ENCODE results near the gene HSFX2. TPM values are rescaled to one million over a fixed set of nuclear protein-coding genes. Genes with fewer than 3 reads are reported as not detected.

The HSFX2 gene
- total and polyA plus RNA-seq, 11 donors: 0.23 to 1.3 (median 0.82) TPM; not detected in 3

DNA sequence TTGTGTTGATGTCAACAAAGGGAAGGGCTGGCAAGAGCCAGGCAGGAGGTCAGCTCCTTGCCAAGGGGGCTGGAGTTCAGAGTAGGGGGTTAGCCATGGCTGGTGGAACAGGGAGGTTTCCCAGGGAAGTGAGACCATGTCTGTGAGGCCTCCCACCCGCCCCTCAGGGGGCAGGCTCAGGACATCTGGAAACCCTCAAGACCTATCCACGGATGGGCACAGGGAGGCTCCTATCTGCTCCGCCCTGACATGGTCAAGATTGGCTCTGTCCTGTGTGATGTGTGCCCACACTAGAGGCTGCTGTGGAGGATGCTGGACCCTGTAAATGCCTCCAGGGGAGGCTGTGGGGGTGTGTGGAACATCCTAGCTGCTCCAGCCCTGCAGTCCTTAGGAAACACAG lies 44.5 kb upstream of the HSFX2 start:
- intact Hi-C loops (cut with DNase I): loop anchor here in 1 of 10 donors (10.0 kb wide), 1 partner anchor 75 kb away; no protein-coding TSS in a partner anchor
- peaks cover 0 to 6% (median 0%) of the 10 kb centered on the region in 9 donors for H3K27me3 ChIP-seq
- H3K4me3 ChIP-seq: no peak overlapping the region
- DNase-seq (no peak), ATAC-seq (no peak)
- WGBS, 4 donors: 67 to 74% (median 71%) methylated on average over 3 of the region's 3 CpGs
- TF ChIP-seq CTCF (IDR thresholded peaks at IDR 0.05) (no peak), POLR2A (IDR thresholded peaks at IDR 0.05) (no peak)
- H3K36me3 ChIP-seq: no peaks in the 10 kb centered on the region
- H3K4me1 ChIP-seq: no peaks in the 10 kb centered on the region
- no peaks in the 10 kb centered on the region for H3K9me3 ChIP-seq
- H3K27ac ChIP-seq: no peak overlapping the region

GRCh38 chrX:149638860-149639259 lies 43.7 kb upstream of the HSFX2 start:
- Histone ChIP-seq H3K27ac (no peak overlapping the region), H3K36me3 (no peaks in the 10 kb centered on the region), H3K4me3 (no peak overlapping the region), H3K9me3 (no peaks in the 10 kb centered on the region), H3K4me1 (no peaks in the 10 kb centered on the region), H3K27me3 (peaks cover 0 to 6% (median 0%) of the 10 kb centered on the region in 9 donors)
- no peak for TF ChIP-seq POLR2A (IDR thresholded peaks at IDR 0.05)
- no peak for TF ChIP-seq CTCF (IDR thresholded peaks at IDR 0.05)
- intact Hi-C loops (cut with DNase I): loop anchor here in 1 of 10 donors (10.0 kb wide), 1 partner anchor 74 kb away; no protein-coding TSS in a partner anchor
- DNase-seq (no peak), ATAC-seq (no peak)

- intact Hi-C loops (cut with DNase I): loop anchor here in 1 of 10 donors (10.0 kb wide), 1 partner anchor 69 kb away; no protein-coding TSS in a partner anchor
- no peaks in the 10 kb centered on the region for H3K36me3 ChIP-seq
- H3K27ac ChIP-seq: no peak overlapping the region
- DNase-seq (no peak), ATAC-seq (no peak)
- H3K27me3 ChIP-seq: no peaks in the 10 kb centered on the region
- TF ChIP-seq POLR2A (IDR thresholded peaks at IDR 0.05) (no peak), CTCF (IDR thresholded peaks at IDR 0.05) (no peak)
- H3K4me3 ChIP-seq: no peak overlapping the region
- H3K9me3 ChIP-seq: no peaks in the 10 kb centered on the region
- H3K4me1 ChIP-seq: peaks cover 0 to 23% (median 7%) of the 10 kb centered on the region in 12 donors
These were observed 38.4 kb upstream of the HSFX2 start for GRCh38 chrX:149633511-149633910.

DNA sequence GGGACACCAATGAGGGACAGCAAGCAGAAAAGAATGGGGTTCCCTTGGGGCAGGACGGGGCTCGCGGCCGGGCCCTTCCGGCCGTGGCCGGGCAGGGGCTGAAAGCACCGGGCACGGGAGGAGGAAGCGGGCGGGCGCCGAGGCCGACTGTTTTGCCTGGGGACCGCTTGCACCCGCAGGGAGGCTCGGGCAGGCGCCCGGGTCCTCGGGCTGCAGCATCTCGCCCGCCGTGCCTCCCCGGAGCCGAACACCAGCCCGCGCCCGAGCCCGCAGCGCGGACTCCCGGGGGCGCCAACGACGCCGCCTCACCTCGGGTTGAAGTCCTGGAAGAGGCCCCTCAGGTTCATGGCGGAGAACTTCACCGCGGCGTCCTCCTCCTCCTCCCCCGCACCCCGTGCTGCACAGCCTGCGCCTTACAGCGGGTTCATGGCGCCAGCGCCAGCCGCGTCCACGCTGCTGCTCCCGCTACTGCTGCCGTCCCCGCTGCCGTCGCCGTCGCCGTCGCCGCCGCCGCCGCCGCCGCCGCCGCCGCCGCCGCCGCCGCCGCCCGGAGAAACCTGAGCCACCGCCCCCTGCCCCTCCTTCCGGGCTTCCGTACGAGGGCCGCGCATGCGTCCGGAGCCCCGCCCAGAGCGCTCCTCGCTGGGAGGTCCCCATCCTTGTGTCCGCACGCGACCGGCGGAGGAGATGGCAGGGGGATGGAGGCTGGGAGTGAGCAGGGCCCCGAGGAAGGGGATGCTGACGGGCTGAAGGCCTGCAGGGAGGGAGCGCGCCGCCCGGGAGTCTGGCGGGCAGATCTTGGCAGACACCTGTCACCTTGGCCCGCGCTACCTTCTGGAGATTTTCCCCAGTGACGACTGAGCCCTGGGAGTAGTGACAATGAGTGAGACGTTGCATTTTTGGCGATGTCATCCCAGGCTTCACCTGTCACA lies 36.4 kb upstream of the HSFX2 start, which contains the start of gene TMEM185A:
Gene TMEM185A, minus strand, starts transcription at position 559 of the 932 bp plus-strand sequence. Its CDS starts 212 bp downstream, at position 347.
- peaks cover 0 to 26% (median 10%) of the 10 kb centered on the region in 12 donors for H3K4me1 ChIP-seq
- TF ChIP-seq POLR2A (IDR thresholded peaks at IDR 0.05) (no peak), CTCF (IDR thresholded peaks at IDR 0.05) (no peak)
- no peaks in the 10 kb centered on the region for H3K36me3 ChIP-seq
- DNase-seq (peak; percentile 66 to 85 (median 80)), ATAC-seq (peak; percentile 33 to 85 (median 80))
- H3K27me3 ChIP-seq: no peaks in the 10 kb centered on the region
- intact Hi-C loops (cut with DNase I): loop anchor here in 1 of 10 donors (10.0 kb wide), 1 partner anchor 67 kb away; no protein-coding TSS in a partner anchor
- peak within 1 kb of the TSS; percentile 47 to 83 (median 80) for H3K27ac ChIP-seq
- WGBS, 4 donors: 0 to 37% (median 16%) methylated on average over 75 to 102 of the region's 102 CpGs
- no peaks in the 10 kb centered on the region for H3K9me3 ChIP-seq
- peak within 1 kb of the TSS; percentile 59 to 97 (median 78) for H3K4me3 ChIP-seq

Measured in heart left ventricle (tissue), 16 donors.